HEK293 (cell line): ENCODE data around the gene KLHDC4.
A peak's percentile ranks its signal among the peaks of the same experiment; 100 is the strongest.

Experiments
- CTCF ChIA-PET: fragments of 350-600 bp; formaldehyde crosslinking; extraction: SDS; loops from one replicate; lab custom pipeline; 2021; ENCODE audit warnings: antibody characterized with exemption; lab: Yijun Ruan, JAX
- POLR2A ChIA-PET: fragments of 300-600 bp; formaldehyde crosslinking; extraction: SDS; loops from one replicate; lab custom pipeline; 2020; ENCODE audit warnings: antibody characterized with exemption, inconsistent platforms; lab: Yijun Ruan, JAX
- H3K27ac ChIP-seq: fragments of 200-500 bp; sonication (Bioruptor generic); 2 replicates; pipeline ENCODE4 v1.5.1; 2014; ENCODE audit warnings: low read depth, low read length, control low read depth, inconsistent platforms; ENCODE audit errors: extremely low read depth
- H3K36me3 ChIP-seq, 2 experiments: fragments of 200-500 bp in 1 of 2; sonication (Bioruptor generic) in 1 of 2; 1 replicate in 1 of 2; 2 replicates in 1 of 2; pipeline ENCODE4 v1.5.1; 2014 to 2017; ENCODE audit warnings: inconsistent platforms in 2 of 2, low read length in 2 of 2; ENCODE audit not compliant: control insufficient read depth in 2 of 2, insufficient read depth in 1 of 2
- H3K4me1 ChIP-seq: fragments of 200-500 bp; sonication (Bioruptor generic); 2 replicates; pipeline ENCODE4 v1.5.1; 2014; ENCODE audit warnings: mild to moderate bottlenecking, low read length, inconsistent platforms; ENCODE audit not compliant: control insufficient read depth, insufficient read depth
- H3K4me3 ChIP-seq: 2 replicates; pipeline ENCODE4 v1.5.1; 2011; ENCODE audit warnings: low read depth, mild to moderate bottlenecking, control low read depth, low read length, moderate library complexity
- H3K9me3 ChIP-seq: fragments of 200-500 bp; sonication (Bioruptor generic); 2 replicates; pipeline ENCODE4 v1.5.1; 2014; ENCODE audit warnings: low read depth, low read length, inconsistent platforms; ENCODE audit not compliant: control insufficient read depth, insufficient read depth
- BCL6B ChIP-seq: fragments of 450-650 bp; formaldehyde crosslinking; IDR thresholded peaks from 2 replicates; pipeline ENCODE4 v1.5.1; 2017; ENCODE audit warnings: missing biosample characterization, missing genetic modification characterization
- REST ChIP-seq: fragments of 450-650 bp; formaldehyde crosslinking; IDR thresholded peaks from 2 replicates; pipeline ENCODE4 v1.5.1; 2016; ENCODE audit warnings: missing biosample characterization, missing genetic modification characterization
- SCRT2 ChIP-seq: fragments of 450-650 bp; formaldehyde crosslinking; IDR thresholded peaks from 2 replicates; pipeline ENCODE4 v1.5.1; 2016; ENCODE audit warnings: missing biosample characterization, missing genetic modification characterization
- ZBTB26 ChIP-seq: fragments of 450-650 bp; formaldehyde crosslinking; optimal IDR thresholded peaks from 2 replicates; pipeline ENCODE3; 2016; ENCODE audit warnings: missing biosample characterization, mild to moderate bottlenecking, missing genetic modification characterization
- ZBTB8A ChIP-seq: fragments of 450-650 bp; formaldehyde crosslinking; IDR thresholded peaks from 2 replicates; pipeline ENCODE4 v1.5.1; 2016; ENCODE audit warnings: missing biosample characterization, missing genetic modification characterization
- ZFHX2 ChIP-seq: fragments of 450-650 bp; formaldehyde crosslinking; conservative IDR thresholded peaks from 2 replicates; pipeline ENCODE4 v1.5.1; 2016; ENCODE audit warnings: missing biosample characterization, missing genetic modification characterization
- ZFP69B ChIP-seq: fragments of 450-650 bp; formaldehyde crosslinking; IDR thresholded peaks from 2 replicates; pipeline ENCODE4 v1.5.1; 2016; ENCODE audit warnings: missing biosample characterization, missing genetic modification characterization
- ZNF132 ChIP-seq: fragments of 450-650 bp; formaldehyde crosslinking; IDR thresholded peaks from 2 replicates; pipeline ENCODE4 v1.5.1; 2017; ENCODE audit warnings: missing biosample characterization, missing genetic modification characterization, borderline replicate concordance
- ZNF146 ChIP-seq: fragments of 450-650 bp; formaldehyde crosslinking; IDR thresholded peaks from 2 replicates; pipeline ENCODE4 v1.5.1; 2016; ENCODE audit warnings: missing biosample characterization, missing genetic modification characterization
- ZNF174 ChIP-seq: fragments of 450-650 bp; formaldehyde crosslinking; IDR thresholded peaks from 2 replicates; pipeline ENCODE4 v1.5.0; 2017; ENCODE audit warnings: missing biosample characterization, mild to moderate bottlenecking, missing genetic modification characterization
- ZNF214 ChIP-seq: fragments of 450-650 bp; formaldehyde crosslinking; IDR thresholded peaks from 2 replicates; pipeline ENCODE4 v1.5.1; 2017; ENCODE audit warnings: missing biosample characterization, mild to moderate bottlenecking, missing genetic modification characterization, borderline replicate concordance
- ZNF394 ChIP-seq: fragments of 450-650 bp; formaldehyde crosslinking; IDR thresholded peaks from 2 replicates; pipeline ENCODE4 v1.5.1; 2016; ENCODE audit warnings: missing biosample characterization, missing genetic modification characterization, mild to moderate bottlenecking, moderate library complexity, borderline replicate concordance
- ZNF398 ChIP-seq: fragments of 450-650 bp; formaldehyde crosslinking; IDR thresholded peaks from 2 replicates; pipeline ENCODE4 v1.5.1; 2017; ENCODE audit warnings: missing biosample characterization, missing genetic modification characterization
- ZNF449 ChIP-seq: fragments of 450-650 bp; formaldehyde crosslinking; IDR thresholded peaks from 2 replicates; pipeline ENCODE4 v1.5.1; 2017; ENCODE audit warnings: missing biosample characterization, mild to moderate bottlenecking, missing genetic modification characterization, moderate library complexity
- ZNF518A ChIP-seq: fragments of 450-650 bp; formaldehyde crosslinking; conservative IDR thresholded peaks from 2 replicates; pipeline ENCODE4 v1.5.1; 2016; ENCODE audit warnings: low read depth, missing biosample characterization, missing genetic modification characterization
- ZNF701 ChIP-seq: fragments of 450-650 bp; formaldehyde crosslinking; IDR thresholded peaks from 2 replicates; pipeline ENCODE4 v1.5.1; 2016; ENCODE audit warnings: missing biosample characterization, missing genetic modification characterization

KLHDC4 gene

DNA sequence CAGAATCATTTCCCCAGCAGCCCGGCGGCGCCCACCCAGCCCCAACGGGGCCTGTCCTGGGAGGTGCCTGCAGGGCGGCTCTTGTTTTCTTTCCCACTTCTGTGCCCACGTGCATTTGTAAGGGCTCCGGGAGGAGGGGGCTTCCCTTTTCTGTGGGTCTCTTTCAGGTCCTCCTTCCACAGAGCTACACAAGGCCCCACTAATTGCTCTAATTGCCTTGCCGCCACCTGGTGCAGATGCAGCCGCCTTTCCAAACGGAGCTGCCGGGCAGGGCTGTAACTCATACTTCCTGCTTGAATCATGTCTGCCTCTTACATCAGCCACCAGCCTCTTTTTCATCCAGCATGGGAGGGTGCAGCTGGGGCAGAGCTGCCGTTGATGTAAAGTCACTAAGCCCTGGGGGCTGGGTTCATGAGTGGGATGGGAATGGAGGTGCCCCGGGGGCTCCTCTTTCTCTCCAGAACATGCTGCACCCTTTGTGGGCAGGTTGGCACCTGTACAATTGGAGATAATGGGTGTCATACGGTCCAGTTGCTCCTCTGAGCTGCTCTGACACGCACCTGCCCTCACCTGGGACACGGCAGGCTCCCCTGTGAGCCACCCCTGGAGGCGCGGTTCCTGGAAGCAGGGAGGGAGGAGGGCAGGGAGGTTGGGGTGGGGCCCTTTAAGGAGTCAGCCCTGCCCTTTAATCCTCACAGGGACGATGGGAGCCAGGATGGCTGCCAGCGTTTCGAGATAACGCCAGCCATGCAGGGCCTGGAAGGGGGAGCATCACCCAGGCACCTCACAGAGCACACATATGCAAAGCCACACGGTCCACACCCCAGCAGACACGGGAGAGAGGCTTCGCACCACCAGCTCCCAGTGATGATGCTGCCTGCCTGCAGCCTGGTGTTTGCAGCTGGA lies 41.1 kb upstream of the KLHDC4 start (continued):
- peak; percentile 33; the same call in 1 of the 2 replicates for TF ChIP-seq SCRT2 (tag by site-specific recombination)
- TF ChIP-seq ZFHX2 (tag by site-specific recombination) = peak; percentile 38; the same call in 1 of the 2 replicates
- TF ChIP-seq ZNF214 (tag by site-specific recombination) = no peak
- TF ChIP-seq ZNF398 = peak; percentile 19; the same call in 1 of the 2 replicates
- 0 out of 2 replicates have a peak, but pooled peaks have one; percentile 21 for TF ChIP-seq ZNF449
- TF ChIP-seq ZBTB8A (tag by site-specific recombination) = peak; percentile 72
- TF ChIP-seq BCL6B (tag by site-specific recombination) = 0 out of 2 replicates have a peak, but pooled peaks have one; percentile 20
- no peak for TF ChIP-seq ZNF132 (tag by site-specific recombination)
- TF ChIP-seq ZNF146 (tag by site-specific recombination) = no peak
- no peak for TF ChIP-seq ZNF701 (tag by site-specific recombination)
- TF ChIP-seq ZBTB26 (tag by site-specific recombination) = no peak
- TF ChIP-seq, all 188 proteins: peak for 33

- ChIA-PET POLR2A (interaction anchor here (0.7 to 2.3 kb wide), 4 partner anchors 25 to 65 kb away, joined by 3 to 8 read pairs (median 6); no protein-coding TSS in a partner anchor), CTCF (interaction anchor here (1.3 to 2.8 kb wide), 3 partner anchors 27 to 65 kb away, joined by 5 to 19 read pairs (median 12); no protein-coding TSS in a partner anchor)
- H3K9me3 ChIP-seq = no peaks in the 10 kb centered on the region
- peaks cover 4% of the 10 kb centered on the region; the same call in 1 of the 2 replicates for H3K4me1 ChIP-seq
- peak overlapping the region; percentile 28; the same call in 1 of the 2 replicates for H3K27ac ChIP-seq
- H3K36me3 ChIP-seq = no peaks in the 10 kb centered on the region
- H3K4me3 ChIP-seq = peak overlapping the region; percentile 12; the same call in 1 of the 2 replicates
- no peak for TF ChIP-seq ZNF174 (tag by site-specific recombination)
- no peak for TF ChIP-seq ZFP69B (tag by site-specific recombination)
- no peak for TF ChIP-seq ZNF398
- TF ChIP-seq ZNF518A (tag by site-specific recombination) = no peak
- TF ChIP-seq REST (tag by site-specific recombination) = peak; percentile 40; the same call in 1 of the 2 replicates
- no peak for TF ChIP-seq ZNF394 (tag by site-specific recombination)
Measured at GRCh38 chr16:87806261-87806640, 40.5 kb upstream of the KLHDC4 start.
